Measurements from ENCODE around the gene CAPS2. TPM values are rescaled to one million over a fixed set of nuclear protein-coding genes. Genes with fewer than 3 reads are reported as not detected.

CAPS2 gene
- total and polyA plus RNA-seq, 7 donors: 0.73 to 20.3 (median 8.4) TPM

DNA sequence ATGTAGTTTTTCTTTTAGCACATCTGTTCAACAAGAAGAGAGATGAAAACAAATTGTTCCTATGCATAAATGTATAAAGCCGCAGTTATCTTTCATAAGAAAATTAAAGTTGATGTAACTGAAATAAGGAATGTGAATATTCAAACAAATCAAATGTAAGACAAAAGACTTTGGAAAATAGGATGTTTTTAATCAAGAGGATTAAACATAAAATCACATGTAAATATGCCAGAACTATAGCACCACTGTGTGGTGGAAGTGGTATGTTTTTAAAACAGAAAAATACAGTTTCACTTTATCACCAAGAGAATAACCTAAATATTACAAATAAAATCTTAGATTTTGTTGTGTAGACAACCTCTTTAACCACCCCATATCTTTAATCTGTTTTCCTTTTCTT, 40.4 kb downstream of the CAPS2 start:
- H3K27ac ChIP-seq: no peak overlapping the region
- TF ChIP-seq, protein P1, sequence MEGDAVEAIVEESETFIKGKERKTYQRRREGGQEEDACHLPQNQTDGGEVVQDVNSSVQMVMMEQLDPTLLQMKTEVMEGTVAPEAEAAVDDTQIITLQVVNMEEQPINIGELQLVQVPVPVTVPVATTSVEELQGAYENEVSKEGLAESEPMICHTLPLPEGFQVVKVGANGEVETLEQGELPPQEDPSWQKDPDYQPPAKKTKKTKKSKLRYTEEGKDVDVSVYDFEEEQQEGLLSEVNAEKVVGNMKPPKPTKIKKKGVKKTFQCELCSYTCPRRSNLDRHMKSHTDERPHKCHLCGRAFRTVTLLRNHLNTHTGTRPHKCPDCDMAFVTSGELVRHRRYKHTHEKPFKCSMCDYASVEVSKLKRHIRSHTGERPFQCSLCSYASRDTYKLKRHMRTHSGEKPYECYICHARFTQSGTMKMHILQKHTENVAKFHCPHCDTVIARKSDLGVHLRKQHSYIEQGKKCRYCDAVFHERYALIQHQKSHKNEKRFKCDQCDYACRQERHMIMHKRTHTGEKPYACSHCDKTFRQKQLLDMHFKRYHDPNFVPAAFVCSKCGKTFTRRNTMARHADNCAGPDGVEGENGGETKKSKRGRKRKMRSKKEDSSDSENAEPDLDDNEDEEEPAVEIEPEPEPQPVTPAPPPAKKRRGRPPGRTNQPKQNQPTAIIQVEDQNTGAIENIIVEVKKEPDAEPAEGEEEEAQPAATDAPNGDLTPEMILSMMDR (IDR thresholded peaks at IDR 0.05): no peak
- peaks cover 0 to 4% of the 10 kb centered on the region in 2 donors for H3K36me3 ChIP-seq (ENCODE audit: insufficient read depth in 1 of 2, low read depth in 1 of 2)
- H3K4me1 ChIP-seq: no peaks in the 10 kb centered on the region
- WGBS, 3 donors: 90 to 95% (median 93%) methylated on average over 1 of the region's 1 CpG
- ATAC-seq: no peak
- H3K4me3 ChIP-seq: no peak overlapping the region
- H3K27me3 ChIP-seq (ENCODE audit: insufficient read depth in 3 of 3, low read length in 2 of 3): no peaks in the 10 kb centered on the region
- DNase-seq: no peak
- intact Hi-C loops (cut with DNase I): no loop called here
- H3K9me3 ChIP-seq: no peaks in the 10 kb centered on the region

DNA sequence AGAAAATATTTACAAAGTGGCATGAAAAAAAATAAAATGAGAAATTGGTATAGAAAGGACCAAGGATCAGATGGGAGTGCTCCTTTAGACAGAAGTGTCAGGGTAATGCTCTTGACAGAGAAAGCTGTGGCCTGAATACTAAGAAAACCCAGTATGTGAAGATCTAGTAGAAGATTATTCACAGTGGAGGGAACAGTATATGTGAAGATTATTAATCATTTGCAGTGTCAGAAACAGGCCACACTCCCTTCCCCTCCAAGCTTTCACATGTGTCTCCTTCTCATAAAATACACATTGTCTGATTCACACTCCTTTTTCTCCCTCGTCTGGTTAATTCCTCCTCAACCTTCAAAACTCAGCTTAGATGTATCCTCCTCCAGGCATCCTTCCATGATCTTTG, 41.3 kb downstream of the CAPS2 start:
- H3K4me1 ChIP-seq: no peaks in the 10 kb centered on the region
- intact Hi-C loops (cut with DNase I): no loop called here
- no peaks in the 10 kb centered on the region for H3K27me3 ChIP-seq (ENCODE audit: insufficient read depth in 3 of 3, low read length in 2 of 3)
- no peak overlapping the region for H3K4me3 ChIP-seq
- peaks cover 0 to 4% of the 10 kb centered on the region in 2 donors for H3K36me3 ChIP-seq (ENCODE audit: insufficient read depth in 1 of 2, low read depth in 1 of 2)
- DNase-seq (no peak), ATAC-seq (no peak)
- 61 to 80% (median 65%) methylated on average over 1 of the region's 1 CpG for WGBS, 3 donors
- H3K27ac ChIP-seq: no peak overlapping the region
- H3K9me3 ChIP-seq: no peaks in the 10 kb centered on the region
- TF ChIP-seq, protein P1 (IDR thresholded peaks at IDR 0.05): no peak

DNA sequence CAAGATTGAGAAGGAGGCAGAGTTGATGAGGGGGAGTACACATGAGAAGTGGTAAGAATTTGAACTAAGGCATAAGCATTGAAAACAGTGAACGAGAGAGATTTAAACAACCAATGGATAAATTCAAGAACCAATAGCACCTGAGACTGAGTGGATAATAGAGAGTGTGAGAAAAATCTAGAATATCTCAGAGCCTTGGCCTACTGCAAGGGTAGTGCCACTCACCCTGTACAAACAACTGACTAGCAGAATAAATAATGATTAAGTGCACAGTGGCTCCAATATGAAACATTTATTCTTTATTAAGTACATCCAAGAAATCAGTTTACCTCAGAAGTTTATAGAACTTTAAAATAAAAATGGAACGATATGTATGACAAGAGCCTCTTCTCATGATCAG, 54.4 kb downstream of the CAPS2 start:
- TF ChIP-seq, protein P1 (IDR thresholded peaks at IDR 0.05): no peak
- whole genome bisulfite sequencing, 3 donors: 92 to 95% (median 95%) methylated on average over 2 of the region's 2 CpGs
- no peak overlapping the region for H3K27ac ChIP-seq
- H3K4me3 ChIP-seq: no peak overlapping the region
- no peaks in the 10 kb centered on the region for H3K36me3 ChIP-seq (ENCODE audit: insufficient read depth in 1 of 2, low read depth in 1 of 2)
- DNase-seq (no peak), ATAC-seq (no peak)
- no peaks in the 10 kb centered on the region for H3K27me3 ChIP-seq (ENCODE audit: insufficient read depth in 3 of 3, low read length in 2 of 3)
- no peaks in the 10 kb centered on the region for H3K9me3 ChIP-seq
- no peaks in the 10 kb centered on the region for H3K4me1 ChIP-seq
- intact Hi-C loops (cut with DNase I): no loop called here

DNA sequence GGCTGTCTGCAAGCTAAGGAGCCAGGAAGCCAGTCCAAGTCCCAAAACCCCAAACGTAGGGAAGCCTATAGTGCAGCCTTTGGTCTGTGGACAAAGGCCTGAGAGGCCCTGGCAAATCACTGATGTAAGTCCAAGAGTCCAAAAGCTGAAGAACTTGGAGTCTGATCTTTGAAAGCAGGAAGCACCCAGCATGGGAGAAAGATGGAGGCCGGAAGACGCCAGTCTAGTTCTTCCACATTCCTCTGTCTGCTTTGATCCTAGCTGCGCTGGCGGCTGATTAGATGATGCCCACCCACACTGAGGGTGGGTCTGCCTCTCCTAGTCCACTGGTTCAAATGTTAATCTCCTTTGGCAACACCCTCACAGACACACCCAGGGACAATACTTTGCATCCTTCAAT, 58.5 kb downstream of the CAPS2 start:
- TF ChIP-seq, protein P1 (IDR thresholded peaks at IDR 0.05): no peak
- H3K27ac ChIP-seq: no peak overlapping the region
- ATAC-seq (no peak), DNase-seq (no peak)
- no peaks in the 10 kb centered on the region for H3K9me3 ChIP-seq
- H3K4me1 ChIP-seq: no peaks in the 10 kb centered on the region
- no peaks in the 10 kb centered on the region for H3K27me3 ChIP-seq (ENCODE audit: insufficient read depth in 3 of 3, low read length in 2 of 3)
- 82 to 88% (median 83%) methylated on average over 5 of the region's 5 CpGs for WGBS, 3 donors
- intact Hi-C loops (cut with DNase I): no loop called here
- H3K4me3 ChIP-seq: no peak overlapping the region
- H3K36me3 ChIP-seq (ENCODE audit: insufficient read depth in 1 of 2, low read depth in 1 of 2): no peaks in the 10 kb centered on the region

DNA sequence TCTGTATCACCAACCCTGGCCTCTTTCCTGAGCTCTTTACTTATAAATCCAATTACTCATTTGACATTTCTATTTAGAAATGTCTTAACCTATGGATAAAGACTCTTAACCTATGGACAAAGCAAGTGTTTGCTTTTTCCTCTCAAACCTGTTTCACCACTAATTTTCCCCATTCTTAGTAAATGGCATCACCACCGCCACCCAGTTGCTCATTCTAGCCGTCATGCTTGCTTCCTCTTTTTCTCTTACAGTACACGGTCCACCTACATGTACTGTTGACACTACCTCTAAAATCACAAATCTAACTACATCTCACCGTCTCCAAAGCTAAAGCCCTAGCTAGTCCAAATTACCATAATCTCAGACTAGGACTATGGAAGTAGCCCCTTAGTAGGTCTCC, 60.0 kb downstream of the CAPS2 start:
- DNase-seq: no peak
- Histone ChIP-seq H3K27ac (no peak overlapping the region), H3K4me3 (no peak overlapping the region), H3K9me3 (no peaks in the 10 kb centered on the region), H3K4me1 (no peaks in the 10 kb centered on the region), H3K36me3 (ENCODE audit: insufficient read depth in 1 of 2, low read depth in 1 of 2) (no peaks in the 10 kb centered on the region), H3K27me3 (ENCODE audit: insufficient read depth in 3 of 3, low read length in 2 of 3) (no peaks in the 10 kb centered on the region)
- TF ChIP-seq, protein P1 (IDR thresholded peaks at IDR 0.05): no peak
- intact Hi-C loops (cut with DNase I): no loop called here
- no peak for ATAC-seq
- WGBS, 3 donors: 84 to 94% (median 89%) methylated on average over 4 of the region's 4 CpGs
